Heart right ventricle (tissue), 16 donors: Measurements from ENCODE around the gene BEST4. TPM values are rescaled to one million over a fixed set of nuclear protein-coding genes. Genes with fewer than 3 reads are reported as not detected.

Source experiments
- ATAC-seq, 8 donors: fragments of 200-7000 bp; cut with Tn5 transposase; one replicate each; pipeline ENCODE4 v1.9.1; 2020; ENCODE audit warnings: mild to moderate bottlenecking in 8 of 8, moderate library complexity in 8 of 8, moderate number of reproducible peaks in 1 of 8
- DNase-seq, 2 donors: peaks; one replicate each; pipeline ENCODE4 v3.0.0-alpha.2; 2020
- H3K27ac ChIP-seq, 10 donors: fragments of 200-600 bp; sonication (generic) in 2 of 10; one replicate each; pipeline versions ENCODE4 v1.5.0 to v1.8.0; 2020 to 2022; ENCODE audit warnings: mild to moderate bottlenecking in 3 of 10
- H3K27me3 ChIP-seq, 7 donors: fragments of 200-600 bp; one replicate each; pipeline ENCODE4 v1.8.0; 2021 to 2022; ENCODE audit warnings: mild to moderate bottlenecking in 2 of 7
- H3K36me3 ChIP-seq, 9 donors: fragments of 200-600 bp; sonication (generic) in 1 of 9; one replicate each; pipeline versions ENCODE4 v1.5.0 to v1.8.0; 2020 to 2022; ENCODE audit warnings: mild to moderate bottlenecking in 2 of 9
- H3K4me1 ChIP-seq, 9 donors: fragments of 200-600 bp; sonication (generic) in 1 of 9; one replicate each; pipeline versions ENCODE4 v1.5.0 to v1.8.0; 2020 to 2022; ENCODE audit warnings: mild to moderate bottlenecking in 4 of 9
- H3K4me3 ChIP-seq, 10 donors: fragments of 200-600 bp; sonication (generic) in 2 of 10; one replicate each; pipeline versions ENCODE4 v1.5.0 to v1.8.0; 2020 to 2022; ENCODE audit warnings: mild to moderate bottlenecking in 7 of 10, moderate library complexity in 2 of 10
- H3K9me3 ChIP-seq, 11 donors: fragments of 200-600 bp in 10 of 11; sonication (generic) in 2 of 11; one replicate each; pipeline versions ENCODE4 v1.5.0 to v1.8.0; 2013 to 2022; ENCODE audit warnings: mild to moderate bottlenecking in 2 of 11, control low read depth in 1 of 11, moderate library complexity in 1 of 11
- CTCF ChIP-seq, 9 donors: fragments of 200-600 bp; sonication (generic) in 2 of 9; IDR thresholded peaks; one replicate each; pipeline versions ENCODE4 v1.5.0 to v1.8.0; 2021 to 2022; ENCODE audit warnings: antibody characterized with exemption in 9 of 9, mild to moderate bottlenecking in 5 of 9, moderate library complexity in 1 of 9
- WGBS, 2 donors: extraction: QIAGEN DNeasy Blood & Tissue Kit; methylation state at CpG; one replicate each; pipeline ENCODE4 v1.1.7; 2013; ENCODE audit warnings: inconsistent platforms in 1 of 2; 5-methylcytosine and 5-hydroxymethylcytosine counted together
- intact Hi-C, 10 donors: fragments of 100-400 bp; cut with DNase I; formaldehyde crosslinking; loops; one replicate each; pipeline versions ENCODE4 v1.11.1 to v1.14.2; 2022
- polyA plus RNA-seq, 2 donors: library from polyadenylated mRNA; stranded (reverse); fragments of 200-250 nt; gene quantifications; one replicate each; pipeline ENCODE4 v1.2.3, GENCODE V29; 2013
- total RNA-seq, 10 donors: library from RNA; stranded (reverse); fragmentation: NEBNext Ultra II Directional in 3 of 10; extraction: Animal tissue kit (Norgen Biotek cat#: 25700) in 3 of 10; gene quantifications; one replicate each; pipeline versions ENCODE4 v1.2.1 to v1.2.4, GENCODE V29; 2021 to 2023
- donor health status: Arrhythmogenic right ventricular cardiomyopathy.
- donor health status: ischemic (EF 13 %, LVEDD 7.1; RV severe dilation, severe dysfunction).
- donor health status: healthy with polysubstance abuse.
- donor health status: DM: no; HTN: yes; CAD: no.
- donor health status: DM: no; HTN: no; CAD: no.
- donor health status: ischemic (EF 25% LVEDD 6.9; RV normal size, moderate dysfunction).
- donor health status: ischemic (EF 25% LVEDD 5.7; RV mildly dilated, moderate dysfunction).
- donor health status: healthy.
- donor health status: DM: yes; HTN: yes; CAD: no.
- donor health status: Ischemic cardiomyopathy.
- donor health status: ischemic (EF 35%, LVEDD 5.7; RV mildly dilated, moderate dysfunction).
- donor health status: nonischemic (EF 11% LVEDD 7.7; RV severe dilation, severe dysfunction).
- donor health status: DM: yes; HTN: yes; CAD: no.
- donor health status: PGD.
- donor health status: ischemic (EF 29% LVEDD 5.4; RV normal size, mild dysfunction).
- donor health status: nonischemic (EF 23%, LVEDD 6.1; RV moderate dilation, normal function).

The BEST4 gene
- total and polyA plus RNA-seq, 12 donors, result 0.07 to 0.44 (median 0.16) TPM; not detected in 5

GRCh38 chr1:44759077-44759476 lies 28.9 kb downstream of the BEST4 start:
- no peak for TF ChIP-seq CTCF (IDR thresholded peaks at IDR 0.05)
- 91 to 92% methylated on average over 11 of the region's 11 CpGs for WGBS, 2 donors
- Histone ChIP-seq H3K4me1 (peaks cover 0 to 4% (median 0%) of the 10 kb centered on the region in 9 donors), H3K27ac (no peak overlapping the region), H3K27me3 (no peaks in the 10 kb centered on the region), H3K36me3 (peaks cover 0 to 100% (median 0%) of the 10 kb centered on the region in 9 donors), H3K9me3 (no peaks in the 10 kb centered on the region), H3K4me3 (no peak overlapping the region)
- no peak for DNase-seq
- intact Hi-C loops, result no loop called here
- ATAC-seq, result no peak

GRCh38 chr1:44757420-44757819 lies 30.6 kb downstream of the BEST4 start:
- Histone ChIP-seq H3K27ac (no peak overlapping the region), H3K4me3 (no peak overlapping the region), H3K4me1 (peaks cover 0 to 4% (median 0%) of the 10 kb centered on the region in 9 donors), H3K27me3 (no peaks in the 10 kb centered on the region), H3K9me3 (no peaks in the 10 kb centered on the region), H3K36me3 (peaks cover 0 to 100% (median 0%) of the 10 kb centered on the region in 9 donors)
- DNase-seq, result no peak
- intact Hi-C loops, result no loop called here
- WGBS, 2 donors, result 94 to 98% methylated on average over 2 of the region's 2 CpGs
- no peak for ATAC-seq
- no peak for TF ChIP-seq CTCF (IDR thresholded peaks at IDR 0.05)

- WGBS, 2 donors, result 89 to 96% methylated on average over 3 of the region's 3 CpGs
- Histone ChIP-seq H3K36me3 (peaks cover 0 to 69% (median 0%) of the 10 kb centered on the region in 9 donors), H3K4me1 (no peaks in the 10 kb centered on the region), H3K27ac (no peak overlapping the region), H3K27me3 (no peaks in the 10 kb centered on the region), H3K9me3 (no peaks in the 10 kb centered on the region), H3K4me3 (no peak overlapping the region)
- no peak for ATAC-seq
- DNase-seq, result no peak
- intact Hi-C loops, result no loop called here
- TF ChIP-seq CTCF (IDR thresholded peaks at IDR 0.05), result no peak
Observed at GRCh38 chr1:44747878-44748277, 40.1 kb downstream of the BEST4 start.

- ATAC-seq (no peak), DNase-seq (no peak)
- no peaks in the 10 kb centered on the region for H3K9me3 ChIP-seq
- 90 to 96% methylated on average over 1 of the region's 1 CpG for WGBS, 2 donors
- intact Hi-C loops, result no loop called here
- peaks cover 0 to 42% (median 0%) of the 10 kb centered on the region in 9 donors for H3K36me3 ChIP-seq
- H3K4me3 ChIP-seq, result no peak overlapping the region
- H3K27ac ChIP-seq, result no peak overlapping the region
- H3K4me1 ChIP-seq, result peaks cover 0 to 11% (median 8%) of the 10 kb centered on the region in 9 donors
- no peak for TF ChIP-seq CTCF (IDR thresholded peaks at IDR 0.05)
- H3K27me3 ChIP-seq, result no peaks in the 10 kb centered on the region
Observed at GRCh38 chr1:44743211-44743610, 44.8 kb downstream of the BEST4 start.
